ENCODE data around the gene DYNC1I1.

DNA sequence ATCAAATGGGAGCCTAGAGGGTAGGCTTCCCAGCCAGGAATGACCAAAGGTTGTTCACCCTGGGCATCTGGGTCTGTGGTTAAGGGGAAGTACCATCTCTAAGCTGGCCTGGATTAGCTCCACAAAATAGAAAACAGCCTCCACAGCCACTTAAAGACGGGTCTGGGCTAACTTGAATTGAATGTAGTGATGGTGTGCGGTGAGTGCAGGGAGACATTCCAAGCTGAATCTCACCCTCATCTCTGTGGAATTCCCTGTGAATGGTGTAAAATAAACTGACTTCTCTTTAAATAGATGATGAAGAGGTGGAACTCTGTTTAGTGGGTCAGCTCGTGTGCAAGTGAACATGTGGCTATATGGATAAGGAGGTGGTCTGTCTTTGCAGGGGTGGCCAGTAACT lies 251.0 kb downstream of the DYNC1I1 start:
- TF ChIP-seq, protein P1, sequence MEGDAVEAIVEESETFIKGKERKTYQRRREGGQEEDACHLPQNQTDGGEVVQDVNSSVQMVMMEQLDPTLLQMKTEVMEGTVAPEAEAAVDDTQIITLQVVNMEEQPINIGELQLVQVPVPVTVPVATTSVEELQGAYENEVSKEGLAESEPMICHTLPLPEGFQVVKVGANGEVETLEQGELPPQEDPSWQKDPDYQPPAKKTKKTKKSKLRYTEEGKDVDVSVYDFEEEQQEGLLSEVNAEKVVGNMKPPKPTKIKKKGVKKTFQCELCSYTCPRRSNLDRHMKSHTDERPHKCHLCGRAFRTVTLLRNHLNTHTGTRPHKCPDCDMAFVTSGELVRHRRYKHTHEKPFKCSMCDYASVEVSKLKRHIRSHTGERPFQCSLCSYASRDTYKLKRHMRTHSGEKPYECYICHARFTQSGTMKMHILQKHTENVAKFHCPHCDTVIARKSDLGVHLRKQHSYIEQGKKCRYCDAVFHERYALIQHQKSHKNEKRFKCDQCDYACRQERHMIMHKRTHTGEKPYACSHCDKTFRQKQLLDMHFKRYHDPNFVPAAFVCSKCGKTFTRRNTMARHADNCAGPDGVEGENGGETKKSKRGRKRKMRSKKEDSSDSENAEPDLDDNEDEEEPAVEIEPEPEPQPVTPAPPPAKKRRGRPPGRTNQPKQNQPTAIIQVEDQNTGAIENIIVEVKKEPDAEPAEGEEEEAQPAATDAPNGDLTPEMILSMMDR (IDR thresholded peaks at IDR 0.05 in 4 of 5, conservative IDR thresholded peaks at IDR 0.05 in 1 of 5) = no peak
- TF ChIP-seq POLR2A (IDR thresholded peaks at IDR 0.05) = no peak

All from gastrocnemius medialis (tissue), 4 donors.